NOMO-1 treated with dmso at 0.1 percent for 144 hours (cell line): ENCODE measurements around the gene VCAN.

Experiments used
- DNase-seq: peaks from one replicate; lab custom pipeline; 2025; ENCODE audit not compliant: unreplicated experiment; lab: John Stamatoyannopoulos, UW

VCAN gene

DNA sequence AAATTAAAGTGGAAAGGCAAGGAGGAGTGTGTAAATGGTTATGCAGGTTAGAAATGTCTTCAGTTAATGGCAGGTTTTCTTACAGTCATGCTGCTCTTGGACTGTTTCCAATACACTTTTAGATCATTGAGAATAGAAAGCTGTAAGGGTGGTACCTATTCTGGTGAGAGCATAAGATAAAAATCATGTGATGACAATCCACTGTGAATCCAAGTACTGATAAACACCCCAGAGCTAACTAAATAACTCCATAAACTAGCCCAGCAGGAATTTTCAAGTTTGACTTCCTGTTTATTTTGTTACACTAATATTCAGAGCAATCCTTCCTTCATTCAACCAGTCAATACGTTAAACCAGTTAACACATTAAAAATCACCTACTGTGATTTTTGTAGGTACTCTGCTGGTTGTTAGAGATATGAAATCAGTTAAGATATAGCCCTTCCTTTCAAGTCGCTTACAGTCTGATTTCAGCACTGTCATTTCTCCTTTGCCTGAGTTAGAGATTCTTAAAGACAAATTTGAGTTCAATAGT is 22.6 kb downstream of the VCAN start:
- no peak for DNase-seq

DNA sequence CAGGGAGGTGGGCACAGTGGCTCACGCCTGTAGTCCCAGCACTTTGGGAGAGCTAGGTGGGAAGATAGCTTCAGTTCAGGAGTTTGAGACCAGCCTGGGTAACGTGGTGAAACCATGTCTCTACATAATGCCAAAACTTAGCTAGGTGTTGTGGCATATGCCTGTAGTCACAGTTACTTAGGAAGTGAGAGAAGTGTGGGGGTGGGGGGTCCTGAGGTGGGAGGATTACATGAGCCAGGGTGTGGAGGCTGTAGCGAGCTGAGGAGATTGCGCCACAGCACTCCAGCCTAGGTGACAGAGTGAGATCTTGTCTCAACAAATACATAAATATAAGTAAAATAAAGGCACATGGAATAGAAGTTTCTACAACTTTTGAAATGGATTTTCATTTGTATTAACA is 23.1 kb downstream of the VCAN start:
- no peak for DNase-seq

DNA sequence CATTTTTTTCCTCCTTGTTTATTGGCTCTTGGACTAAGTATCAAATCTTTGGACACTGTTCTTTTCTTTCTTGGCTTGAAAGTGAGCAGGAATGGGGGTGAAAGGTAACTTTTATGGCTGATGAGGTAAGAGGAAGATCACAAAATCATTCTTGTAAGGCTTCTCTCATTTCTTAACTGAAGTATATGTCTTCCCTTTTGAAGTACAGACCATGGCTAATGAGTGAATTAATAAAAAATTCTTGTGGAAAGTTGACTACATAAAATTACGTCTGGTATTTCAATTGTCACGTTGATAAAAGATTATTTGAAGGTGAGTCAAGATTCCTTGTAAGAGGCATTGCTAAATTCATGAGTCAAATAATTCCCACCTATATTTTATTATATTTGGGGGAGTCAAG is 25.1 kb downstream of the VCAN start:
- DNase-seq, result no peak

DNA sequence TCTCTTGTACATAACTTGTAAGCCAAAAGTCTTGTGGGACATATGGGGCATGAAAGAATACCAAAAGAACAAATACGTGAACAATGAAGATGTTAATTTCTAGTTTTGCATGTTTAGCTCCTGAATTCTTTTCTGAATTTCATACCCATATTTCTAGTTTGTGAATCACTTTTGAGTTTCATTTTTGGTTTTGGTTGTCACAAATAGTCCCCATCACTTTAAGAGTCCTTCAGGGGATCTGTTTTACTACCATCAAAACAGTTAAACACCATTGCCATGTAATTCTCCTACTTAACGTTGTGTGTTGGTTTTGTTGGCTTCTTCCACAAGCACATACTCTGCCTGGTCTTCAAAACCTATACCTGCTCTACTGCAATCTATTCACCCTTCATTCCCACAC is 27.0 kb downstream of the VCAN start:
- DNase-seq, result no peak

DNA sequence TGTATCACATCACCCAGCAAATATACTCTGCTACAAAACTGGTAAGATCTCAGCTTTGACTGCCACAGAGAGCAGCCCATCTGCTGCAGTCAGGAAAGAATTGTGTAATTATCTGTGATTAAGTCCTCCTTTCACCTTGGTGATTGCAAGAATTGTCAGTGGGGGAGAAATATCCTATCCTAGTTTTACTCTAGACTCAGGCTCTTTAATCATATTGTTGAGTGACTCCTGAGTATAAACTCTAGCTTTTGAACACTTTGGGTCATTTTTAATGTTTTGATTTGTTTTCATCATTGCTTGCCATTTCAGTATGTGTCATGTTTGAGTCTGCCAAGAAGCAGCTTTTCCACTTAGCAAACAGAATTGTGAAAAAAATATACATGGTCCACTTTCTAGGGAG is 32.1 kb downstream of the VCAN start:
- no peak for DNase-seq

DNA sequence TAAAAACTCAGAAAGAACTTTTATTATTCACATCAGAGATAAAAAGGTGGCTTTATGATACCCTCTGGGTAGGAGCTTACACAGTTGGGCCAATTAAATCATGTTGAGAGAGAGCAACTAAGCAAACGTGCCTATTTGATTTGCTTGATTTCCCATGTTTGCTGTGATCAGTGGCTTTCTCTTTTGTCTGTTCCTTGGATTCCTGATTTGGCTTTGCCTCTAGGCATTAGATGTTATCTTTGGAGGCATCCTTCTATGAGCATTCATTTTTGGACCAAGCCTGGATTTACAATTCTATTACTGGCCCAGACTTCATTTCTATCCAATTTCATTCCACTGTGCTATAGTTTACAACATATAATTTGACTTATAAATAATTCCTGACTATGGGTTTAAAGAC is 35.9 kb downstream of the VCAN start:
- no peak for DNase-seq

DNA sequence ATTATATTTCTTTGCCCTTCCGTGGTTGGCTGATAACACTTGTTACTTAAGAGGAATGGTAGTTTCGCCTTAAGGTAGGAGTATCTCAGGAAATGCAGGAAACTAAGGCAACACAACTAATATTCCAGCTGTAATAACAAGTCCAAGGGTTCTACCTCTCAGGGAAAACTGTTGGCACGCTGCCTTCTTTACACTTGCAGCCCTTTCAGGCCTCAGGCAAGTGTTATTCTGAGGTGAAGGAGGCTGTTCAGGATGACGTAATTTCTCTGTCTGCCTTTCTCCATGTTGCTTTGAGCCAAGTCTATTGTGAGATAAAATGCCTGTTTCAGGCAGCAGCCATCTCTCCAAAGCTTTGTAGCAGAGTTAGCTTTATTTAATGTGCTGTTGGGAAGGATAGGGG is 38.0 kb downstream of the VCAN start:
- no peak for DNase-seq

DNA sequence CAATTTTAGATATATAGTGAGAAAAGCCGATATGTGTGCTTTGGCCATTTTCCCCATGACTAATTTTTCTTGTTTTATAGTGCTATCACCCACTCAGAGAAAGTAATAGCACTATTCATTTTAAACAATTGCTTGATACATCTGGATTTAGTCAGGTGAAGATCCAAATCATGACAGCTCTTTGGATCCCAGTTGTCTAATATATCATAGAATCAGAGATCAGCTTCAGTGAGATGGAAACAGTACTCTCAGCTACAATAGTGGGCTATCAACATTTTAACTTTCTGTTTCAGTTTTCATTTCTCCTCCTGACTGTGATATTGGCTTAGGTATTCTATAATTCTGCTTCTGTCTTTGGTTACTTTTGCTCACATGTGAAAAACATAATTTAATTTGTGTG is 38.7 kb downstream of the VCAN start:
- no peak for DNase-seq

DNA sequence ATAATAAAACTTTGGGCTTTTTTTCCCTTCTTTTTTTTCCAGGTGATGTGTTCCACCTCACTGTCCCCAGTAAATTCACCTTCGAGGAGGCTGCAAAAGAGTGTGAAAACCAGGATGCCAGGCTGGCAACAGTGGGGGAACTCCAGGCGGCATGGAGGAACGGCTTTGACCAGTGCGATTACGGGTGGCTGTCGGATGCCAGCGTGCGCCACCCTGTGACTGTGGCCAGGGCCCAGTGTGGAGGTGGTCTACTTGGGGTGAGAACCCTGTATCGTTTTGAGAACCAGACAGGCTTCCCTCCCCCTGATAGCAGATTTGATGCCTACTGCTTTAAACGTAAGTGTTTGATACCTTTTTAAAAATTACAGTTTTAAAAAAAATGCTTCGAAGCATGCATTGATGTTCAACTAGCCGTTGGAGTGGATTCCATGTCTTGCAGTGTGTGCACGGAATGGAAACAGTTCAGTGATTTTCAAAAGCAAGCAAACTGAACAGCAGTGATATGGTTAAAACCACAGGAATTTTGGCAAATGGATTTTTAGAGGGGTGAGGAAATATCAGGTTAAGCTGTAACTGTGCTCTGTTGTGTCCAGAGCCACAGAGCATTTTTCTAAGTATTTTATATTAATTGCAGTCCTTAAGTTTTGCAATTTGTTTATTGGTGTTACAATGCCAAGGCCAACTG is 40.7 kb downstream of the VCAN start:
- DNase-seq, result no peak

DNA sequence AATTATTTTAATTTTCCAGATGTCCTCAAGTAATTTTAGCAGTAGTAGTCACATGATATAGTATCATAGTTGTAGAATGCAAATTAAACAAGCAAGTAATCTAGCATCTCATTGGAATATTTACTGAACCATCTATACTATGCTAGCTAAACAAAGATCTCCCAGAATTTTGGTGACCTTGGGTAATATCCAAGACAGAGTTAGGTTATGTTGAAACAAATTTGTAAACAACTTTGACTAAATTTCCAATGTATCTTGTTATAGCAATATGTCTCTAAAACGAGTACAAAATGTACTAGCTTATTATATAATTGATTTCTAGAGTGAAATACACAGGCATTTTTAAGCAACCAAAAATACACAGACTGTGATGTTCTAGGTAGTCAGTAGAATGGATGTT is 41.5 kb downstream of the VCAN start:
- no peak for DNase-seq

DNA sequence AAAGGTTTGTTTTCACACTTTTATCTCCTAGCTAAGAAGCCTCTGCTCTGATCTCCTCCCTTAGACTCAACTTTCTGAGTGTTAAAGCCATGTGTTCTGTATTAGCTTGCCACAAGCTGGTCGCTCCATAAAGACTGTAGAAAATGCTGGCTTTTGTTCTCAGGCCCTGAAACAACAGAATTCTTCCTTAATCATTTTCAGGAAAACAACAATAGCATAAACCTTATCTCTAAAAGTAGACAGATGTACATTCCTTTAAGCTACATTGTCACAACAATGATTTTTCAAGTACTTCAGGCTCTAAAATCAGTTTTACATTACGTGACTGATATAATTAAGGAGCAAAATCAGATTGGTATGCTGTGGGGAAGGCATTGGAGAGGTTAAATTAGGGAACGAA is 41.9 kb downstream of the VCAN start:
- no peak for DNase-seq

DNA sequence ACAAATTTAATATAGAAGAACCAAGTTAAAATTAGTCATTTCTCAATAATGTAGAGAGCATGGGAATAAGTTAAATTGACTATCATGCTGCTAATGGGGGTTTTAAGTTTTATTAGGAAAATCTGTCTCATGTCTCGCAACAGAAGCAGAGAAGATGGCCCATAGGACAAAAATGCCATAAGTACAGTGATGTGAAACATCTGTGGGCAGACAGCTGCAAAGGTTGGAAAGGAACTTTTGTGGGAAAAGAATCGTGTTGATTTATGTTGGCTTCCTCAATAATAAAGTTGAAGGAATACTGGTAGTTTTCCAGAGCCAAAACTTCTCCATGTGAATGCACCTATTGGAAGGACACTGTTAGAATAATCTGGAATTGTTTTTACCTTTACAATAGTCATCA is 44.8 kb downstream of the VCAN start:
- DNase-seq, result no peak

DNA sequence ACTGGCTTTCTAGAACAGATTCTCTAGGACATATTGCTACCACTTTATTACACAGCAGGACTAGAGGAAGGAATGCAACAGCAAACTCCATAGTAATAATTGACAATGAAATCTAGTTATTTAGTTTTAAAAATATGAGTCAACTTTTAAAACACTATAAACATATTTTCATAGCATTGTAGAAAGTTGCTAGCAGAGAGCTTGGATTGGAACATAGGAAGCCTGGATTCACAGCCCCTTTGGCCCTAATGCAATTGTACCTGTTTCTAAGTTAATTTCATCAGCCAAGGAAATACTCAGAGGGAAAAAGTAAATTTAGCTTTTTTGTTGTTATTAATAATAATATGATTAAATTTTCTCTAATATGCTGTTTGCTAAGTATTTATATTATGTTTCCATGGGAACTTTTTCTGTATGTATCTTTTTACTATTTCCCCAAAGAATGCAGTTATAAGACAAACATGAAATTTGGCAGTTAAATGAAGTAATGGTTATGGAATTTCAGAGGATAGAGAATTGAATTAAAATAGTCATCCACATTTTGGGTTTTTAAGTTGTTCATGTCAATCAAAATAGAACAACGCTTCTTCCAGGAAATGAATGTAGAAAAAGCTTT is 45.6 kb downstream of the VCAN start:
- no peak for DNase-seq

DNA sequence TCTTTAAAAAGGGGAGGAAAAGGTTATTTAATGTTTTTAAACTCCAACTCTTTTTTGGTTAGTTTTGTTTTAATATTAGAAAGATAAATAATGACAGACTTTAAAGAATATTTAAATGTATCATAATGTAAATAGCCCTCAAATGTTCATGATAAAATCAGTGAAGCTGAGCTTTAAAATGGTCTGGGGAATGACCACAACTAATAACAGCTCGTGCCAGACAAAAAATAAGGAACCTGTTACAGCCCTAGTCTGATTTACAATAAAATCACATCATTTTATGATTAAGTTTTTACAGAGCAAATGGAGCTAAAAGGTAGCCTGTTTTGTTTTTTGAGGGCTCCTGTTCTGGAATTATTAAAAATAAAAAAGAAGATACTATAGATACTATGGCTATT is 46.1 kb downstream of the VCAN start:
- no peak for DNase-seq

DNA sequence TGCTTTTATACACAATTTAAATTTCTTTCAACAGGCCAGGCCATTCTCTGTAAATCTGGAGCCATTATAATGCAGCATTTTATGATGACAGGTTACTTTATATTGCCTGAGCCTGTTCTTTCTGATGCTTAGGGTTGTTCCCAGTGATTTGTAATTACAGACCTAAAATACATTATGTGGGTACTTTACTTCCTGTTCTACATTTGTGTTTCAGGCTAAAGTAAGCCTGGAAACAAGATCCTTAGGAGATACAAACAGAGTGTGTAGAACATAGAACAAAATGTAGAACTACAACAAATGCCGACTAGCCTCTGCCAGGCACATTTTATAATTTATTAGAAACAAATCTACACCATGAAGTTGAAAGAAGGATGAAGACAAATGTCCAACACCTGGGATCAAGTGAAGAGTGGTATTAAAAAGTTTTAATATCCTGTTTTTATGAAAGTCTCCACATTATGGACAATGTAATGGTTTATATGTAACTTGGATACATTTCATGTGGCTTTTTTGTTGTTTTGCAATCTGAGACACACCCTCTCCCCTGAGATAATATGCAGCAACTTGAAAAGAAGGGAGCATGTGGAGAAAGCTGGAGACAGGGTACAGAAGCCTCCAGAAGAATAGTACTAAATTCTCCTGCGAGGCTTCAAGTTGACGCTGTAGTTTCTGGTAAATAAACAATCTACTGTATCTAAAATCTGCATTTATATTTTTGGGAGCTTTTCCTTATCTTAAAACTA is 46.9 kb downstream of the VCAN start:
- DNase-seq, result no peak

DNA sequence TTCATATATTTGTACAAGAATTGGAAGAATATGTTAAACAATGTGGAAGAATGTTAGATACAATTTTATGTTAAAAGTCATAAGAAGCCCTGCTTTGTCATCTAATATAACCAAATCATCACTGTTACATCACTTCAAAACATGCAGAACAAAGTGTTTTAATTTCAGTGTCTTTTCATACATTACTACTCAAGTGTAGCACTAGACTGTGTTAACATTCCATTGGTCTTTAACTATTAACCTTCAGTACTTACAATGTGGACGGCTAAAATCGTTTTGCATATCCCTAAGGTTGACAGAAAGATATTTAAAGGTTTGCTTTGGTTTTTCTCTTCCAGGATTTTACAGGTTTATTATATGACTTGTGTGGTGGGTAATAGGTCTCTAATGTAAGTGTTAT is 50.9 kb downstream of the VCAN start:
- DNase-seq, result no peak

DNA sequence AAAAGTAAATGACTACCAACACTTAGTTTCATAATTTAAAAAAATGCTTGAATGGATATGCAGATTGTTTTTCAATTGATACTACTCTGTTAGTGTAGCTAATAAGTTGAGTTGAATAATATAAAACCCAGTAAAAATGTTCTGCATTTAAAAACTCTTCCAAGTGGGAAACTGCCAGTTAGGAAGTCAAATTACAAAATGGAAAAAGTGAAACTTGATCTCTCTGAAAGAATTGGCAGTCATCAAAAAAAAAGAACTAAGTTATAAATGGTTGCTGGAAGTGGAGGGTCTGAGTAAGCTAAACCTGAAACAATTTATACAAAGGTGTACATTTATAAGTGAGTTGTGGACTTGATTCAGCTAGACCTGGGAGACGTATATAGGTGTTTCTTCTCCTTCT is 52.4 kb downstream of the VCAN start:
- DNase-seq, result no peak

DNA sequence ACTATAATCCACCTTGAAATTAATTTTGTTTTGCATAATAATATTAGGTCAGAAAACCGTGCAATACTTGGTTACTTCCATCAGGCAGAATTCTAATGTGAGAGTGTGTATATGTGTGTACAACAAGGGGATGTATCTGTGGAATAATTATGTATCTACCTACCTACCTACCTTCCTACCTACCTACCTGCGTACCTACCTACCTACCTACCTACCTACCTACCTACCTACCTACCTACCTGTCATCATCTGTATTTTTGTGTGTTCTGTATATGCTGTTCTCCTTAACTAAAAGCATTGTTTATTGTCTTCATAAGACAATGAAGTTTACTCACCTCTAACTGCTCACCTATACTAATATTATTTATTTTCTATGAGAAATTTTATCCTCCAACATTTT is 52.8 kb downstream of the VCAN start:
- DNase-seq, result no peak

DNA sequence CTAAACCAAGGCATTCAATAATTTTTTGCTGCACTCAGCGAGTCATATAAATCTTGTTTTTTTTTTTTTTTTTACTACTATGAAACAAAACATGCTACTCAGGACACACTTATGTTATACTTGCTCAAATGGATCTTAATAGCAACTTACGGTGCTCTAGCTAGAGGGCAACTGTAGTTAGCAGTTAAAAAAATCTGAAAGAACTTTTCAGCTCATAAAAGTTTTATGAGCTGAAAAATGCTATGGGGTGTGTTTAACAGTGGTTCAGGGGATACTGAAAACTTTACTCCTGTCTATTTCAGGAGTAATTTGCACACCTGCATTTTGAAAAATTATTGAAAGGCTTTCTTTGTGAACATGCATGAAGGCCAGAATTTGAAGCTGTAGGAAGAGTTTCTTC is 53.4 kb downstream of the VCAN start:
- DNase-seq, result no peak

DNA sequence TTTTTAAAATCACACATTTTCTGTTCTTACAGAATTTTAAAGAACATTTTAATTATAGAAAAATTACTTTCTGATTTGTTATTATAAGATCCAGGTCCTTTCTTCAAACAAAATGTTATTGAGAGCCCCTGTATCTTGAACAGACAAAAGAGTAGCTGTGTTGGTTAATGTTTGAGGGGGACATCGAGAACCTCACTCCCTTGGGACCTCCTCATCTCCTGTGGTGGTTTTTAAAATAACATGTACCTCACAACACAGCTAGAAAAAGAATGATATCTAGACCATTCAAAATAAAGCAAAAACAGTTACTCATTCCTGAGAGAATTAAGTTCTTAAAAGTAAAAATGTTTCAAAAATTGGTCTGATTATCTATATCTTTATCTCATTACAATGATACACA is 54.7 kb downstream of the VCAN start:
- DNase-seq, result no peak

DNA sequence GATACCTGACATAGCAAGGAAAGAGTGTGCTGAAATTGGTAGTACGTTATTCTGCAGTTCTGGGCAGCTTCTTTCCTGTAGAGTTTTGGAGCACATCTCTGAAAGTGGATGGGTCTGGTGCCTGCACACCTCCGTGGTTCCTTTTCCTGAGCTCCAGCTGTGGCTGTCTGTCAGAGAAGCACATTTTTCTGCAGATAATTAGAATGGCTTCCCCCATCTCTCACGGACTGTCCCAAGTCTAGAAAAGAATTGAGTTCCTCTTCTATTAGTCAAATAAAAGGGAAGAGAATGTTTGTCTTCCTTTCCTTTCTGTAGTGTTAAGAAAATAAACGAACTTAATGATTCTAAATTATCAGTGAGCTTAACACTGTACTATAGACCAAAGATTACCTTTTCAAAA is 55.7 kb downstream of the VCAN start:
- no peak for DNase-seq

DNA sequence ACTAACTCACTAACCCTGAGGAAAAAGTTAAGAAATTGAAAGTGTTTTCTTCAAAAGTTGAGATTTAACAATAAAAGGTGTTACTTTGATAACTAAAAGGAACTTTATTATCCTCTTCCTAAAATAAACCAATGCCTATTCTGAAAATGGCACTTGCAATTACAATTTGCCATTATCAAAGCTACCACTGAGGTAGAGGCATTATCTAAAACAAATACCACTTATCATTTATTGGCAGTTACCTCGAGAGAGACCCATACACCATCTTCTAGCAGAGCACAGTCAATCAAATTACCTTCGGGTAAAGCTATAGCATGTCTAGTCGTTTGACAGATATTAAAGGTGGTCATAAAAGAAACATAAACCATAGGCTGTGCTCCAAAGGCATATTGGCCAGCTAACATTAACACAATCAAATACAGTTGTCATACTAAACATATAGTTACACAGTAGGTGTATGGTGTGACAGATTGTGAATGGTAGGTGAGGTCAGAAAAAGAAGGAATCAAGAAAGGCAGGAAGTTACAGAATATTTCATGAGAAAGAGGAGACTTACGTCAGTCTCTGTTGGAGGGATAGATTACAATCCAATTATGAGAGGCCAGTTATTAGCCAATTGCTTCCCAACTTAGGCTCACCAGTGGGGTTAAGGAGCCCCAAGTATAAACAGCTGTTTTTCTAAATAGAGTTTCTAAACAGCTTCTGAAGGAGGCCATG is 56.3 kb downstream of the VCAN start:
- DNase-seq, result no peak
